Prostate gland (tissue), 2 donors: ENCODE measurements around the gene AKT1S1.

Source experiments
- CTCF ChIP-seq, 4 experiments: fragments of 200-600 bp in 2 of 4; fragments of 450-650 bp in 2 of 4; sonication (generic) in 2 of 4; IDR thresholded peaks; 1 replicate in 3 of 4; 2 replicates in 1 of 4; pipeline ENCODE4 v1.5.1; 2016 to 2019; ENCODE audit warnings: antibody characterized with exemption in 4 of 4, mild to moderate bottlenecking in 2 of 4, moderate library complexity in 2 of 4
- POLR2AphosphoS5 ChIP-seq: sonication (generic); formaldehyde crosslinking; IDR thresholded peaks from one replicate; pipeline ENCODE4 v1.6.1; 2017; ENCODE audit warnings: antibody characterized with exemption

GRCh38 chr19:49879243-49879963 is 2.2 kb upstream of the AKT1S1 start:
- TF ChIP-seq CTCF (IDR thresholded peaks at IDR 0.05) (no peak), POLR2AphosphoS5 (no peak)
